Breast epithelium (tissue), 4 donors: ENCODE data around the gene RANBP17. TPM values are rescaled to one million over a fixed set of nuclear protein-coding genes. Genes with fewer than 3 reads are reported as not detected.

Experiments used
- DNase-seq, 2 donors: peaks; one replicate each; pipeline ENCODE4 v3.0.0-alpha.2; 2019; ENCODE audit warnings: low spot score in 2 of 2
- H3K27ac ChIP-seq, 2 donors: fragments of 200-600 bp; sonication (generic) in 1 of 2; one replicate each; pipeline ENCODE4 v1.5.1; 2016 to 2019; ENCODE audit warnings: mild to moderate bottlenecking in 1 of 2
- H3K27me3 ChIP-seq, 2 donors: fragments of 200-600 bp; sonication (generic) in 1 of 2; one replicate each; pipeline versions ENCODE4 v1.5.1 to v1.6.0; 2017 to 2019; ENCODE audit warnings: control low read depth in 1 of 2, mild to moderate bottlenecking in 1 of 2
- H3K36me3 ChIP-seq: fragments of 200-600 bp; one replicate; pipeline ENCODE4 v1.5.1; 2019
- H3K4me1 ChIP-seq, 2 donors: fragments of 200-600 bp; sonication (generic); one replicate each; pipeline ENCODE4 v1.5.1; 2016 to 2019; ENCODE audit warnings: control low read depth in 1 of 2
- H3K4me3 ChIP-seq, 3 donors: fragments of 200-600 bp; sonication (generic); 1 replicate in 2 of 3; 2 replicates in 1 of 3; pipeline ENCODE4 v1.5.1; 2016 to 2019; ENCODE audit warnings: mild to moderate bottlenecking in 3 of 3, moderate library complexity in 2 of 3
- H3K9me3 ChIP-seq, 2 donors: fragments of 200-600 bp; sonication (generic) in 1 of 2; one replicate each; pipeline ENCODE4 v1.5.1; 2016 to 2019; ENCODE audit warnings: control low read depth in 1 of 2
- CTCF ChIP-seq, 3 donors: fragments of 450-650 bp; IDR thresholded peaks; one replicate each; pipeline ENCODE4 v1.5.1; 2016 to 2017; ENCODE audit warnings: antibody characterized with exemption in 3 of 3, mild to moderate bottlenecking in 3 of 3, moderate library complexity in 3 of 3
- POLR2A ChIP-seq: fragments of 450-650 bp; IDR thresholded peaks from one replicate; pipeline ENCODE4 v1.6.1; 2016; ENCODE audit warnings: antibody characterized with exemption, mild to moderate bottlenecking, moderate library complexity
- POLR2AphosphoS5 ChIP-seq, 3 donors: sonication (generic); formaldehyde crosslinking; IDR thresholded peaks; one replicate each; pipeline ENCODE4 v1.6.1; 2017; ENCODE audit warnings: antibody characterized with exemption in 3 of 3
- intact Hi-C: fragments of 100-400 bp; cut with DNase I; formaldehyde crosslinking; loops from one replicate; pipeline ENCODE4 v1.15.1; 2023; ENCODE audit warnings: low total_unique reads
- total RNA-seq, 3 donors: library from RNA; depleted of rRNA; stranded (reverse); fragments of >200 nt; gene quantifications; one replicate each; pipeline ENCODE4 v1.1.0, GENCODE V29; 2016

The RANBP17 gene
- total RNA-seq, 3 donors from 2014 or later, result 6.9 to 28.4 (median 13.4) TPM

DNA sequence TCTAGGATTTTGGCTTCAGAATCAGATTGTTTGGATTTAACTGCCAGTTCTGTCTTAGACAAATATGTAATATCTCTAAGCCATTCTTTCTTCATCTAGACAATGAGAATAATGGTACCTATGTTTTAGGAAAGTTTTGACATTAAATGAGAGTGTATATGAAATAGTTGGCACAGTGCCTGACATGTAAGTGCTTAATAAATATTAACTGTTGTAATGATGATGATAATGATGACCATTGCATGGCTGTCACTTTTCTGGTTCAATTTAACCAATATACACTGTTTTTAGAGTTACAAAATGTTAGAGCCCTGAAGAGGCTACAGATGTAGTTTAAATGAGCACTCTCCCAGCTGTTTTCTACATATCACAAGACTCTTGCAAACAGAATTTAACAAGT, 131.7 kb downstream of the RANBP17 start:
- H3K4me3 ChIP-seq, result no peak overlapping the region
- TF ChIP-seq POLR2A (no peak), POLR2AphosphoS5 (IDR thresholded peaks at IDR 0.05) (no peak), CTCF (IDR thresholded peaks at IDR 0.05) (no peak)

GRCh38 chr5:171010086-171010485, 148.3 kb downstream of the RANBP17 start:
- Histone ChIP-seq H3K9me3 (no peaks in the 10 kb centered on the region), H3K36me3 (no peaks in the 10 kb centered on the region)
- TF ChIP-seq POLR2AphosphoS5 (IDR thresholded peaks at IDR 0.05), result no peak
- no peak for TF ChIP-seq CTCF (IDR thresholded peaks at IDR 0.05)
- TF ChIP-seq POLR2A, result no peak

More for the DNA sequence above, 131.7 kb downstream of the RANBP17 start:
- no peaks in the 10 kb centered on the region for H3K36me3 ChIP-seq
- H3K4me1 ChIP-seq, result no peaks in the 10 kb centered on the region
- intact Hi-C loops, result no loop called here
- H3K27ac ChIP-seq, result no peak overlapping the region
- DNase-seq, result no peak
- H3K27me3 ChIP-seq, result no peaks in the 10 kb centered on the region
- no peaks in the 10 kb centered on the region for H3K9me3 ChIP-seq

DNA sequence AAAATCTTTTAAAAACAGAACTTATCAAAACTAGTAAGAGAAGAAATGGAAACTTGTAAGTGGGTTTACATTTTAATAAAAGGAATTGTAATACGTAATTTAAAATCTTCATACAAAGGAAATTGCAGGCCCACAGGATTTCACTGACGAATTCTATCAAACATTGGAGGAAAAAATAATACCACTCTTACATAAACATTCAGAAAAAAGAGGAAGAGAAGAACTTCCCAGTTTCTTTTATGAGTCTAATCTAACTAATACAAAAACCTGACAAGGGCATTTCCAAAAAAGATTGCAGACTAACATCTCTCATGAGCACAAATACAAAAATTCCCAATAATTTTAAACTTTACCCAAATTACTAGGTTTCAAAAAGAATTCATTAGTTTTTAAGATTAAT, 149.0 kb downstream of the RANBP17 start:
- H3K27me3 ChIP-seq, result no peaks in the 10 kb centered on the region
- H3K27ac ChIP-seq, result no peak overlapping the region
- no peak for TF ChIP-seq CTCF (IDR thresholded peaks at IDR 0.05)
- TF ChIP-seq POLR2A, result no peak
- TF ChIP-seq POLR2AphosphoS5 (IDR thresholded peaks at IDR 0.05), result no peak
- H3K4me1 ChIP-seq, result no peaks in the 10 kb centered on the region
- intact Hi-C loops, result no loop called here
- H3K9me3 ChIP-seq, result no peaks in the 10 kb centered on the region
- no peak overlapping the region for H3K4me3 ChIP-seq
- DNase-seq, result no peak
- H3K36me3 ChIP-seq, result no peaks in the 10 kb centered on the region

More at GRCh38 chr5:171010086-171010485, 148.3 kb downstream of the RANBP17 start:
- intact Hi-C loops, result no loop called here
- Histone ChIP-seq H3K27me3 (no peaks in the 10 kb centered on the region), H3K27ac (no peak overlapping the region), H3K4me3 (no peak overlapping the region), H3K4me1 (no peaks in the 10 kb centered on the region)
- DNase-seq, result no peak

GRCh38 chr5:171023508-171023907, 161.7 kb downstream of the RANBP17 start:
- Histone ChIP-seq H3K4me3 (no peak overlapping the region), H3K36me3 (no peaks in the 10 kb centered on the region), H3K9me3 (peaks cover 8 to 47% of the 10 kb centered on the region in 2 donors), H3K27me3 (no peaks in the 10 kb centered on the region), H3K27ac (no peak overlapping the region), H3K4me1 (no peaks in the 10 kb centered on the region)
- intact Hi-C loops, result no loop called here
- no peak for DNase-seq
- no peak for TF ChIP-seq CTCF (IDR thresholded peaks at IDR 0.05)
- no peak for TF ChIP-seq POLR2AphosphoS5 (IDR thresholded peaks at IDR 0.05)
- TF ChIP-seq POLR2A, result no peak

DNA sequence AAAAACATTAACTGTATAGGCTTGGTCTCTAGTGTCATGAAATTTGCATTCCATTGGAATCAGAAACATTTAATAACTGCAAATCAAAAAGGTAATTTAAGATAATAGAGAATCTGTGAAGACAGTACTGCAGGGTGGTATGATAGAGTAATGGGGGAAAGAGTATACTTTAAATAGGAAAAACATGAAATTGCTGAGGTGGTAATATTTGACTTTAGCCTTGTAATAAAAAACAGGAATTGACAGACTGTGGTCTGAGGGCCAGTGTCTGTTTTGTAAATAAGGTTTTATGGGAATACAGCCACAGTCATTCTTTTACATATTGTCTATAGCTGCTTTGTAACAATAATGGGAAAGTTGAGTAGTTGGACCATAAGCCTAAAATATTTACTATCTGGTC, 162.3 kb downstream of the RANBP17 start:
- Histone ChIP-seq H3K27ac (no peak overlapping the region), H3K9me3 (peaks cover 8 to 45% of the 10 kb centered on the region in 2 donors)
- intact Hi-C loops, result no loop called here

More for the DNA sequence above, 162.3 kb downstream of the RANBP17 start:
- TF ChIP-seq POLR2A (no peak), POLR2AphosphoS5 (IDR thresholded peaks at IDR 0.05) (no peak), CTCF (IDR thresholded peaks at IDR 0.05) (no peak)
- Histone ChIP-seq H3K27me3 (no peaks in the 10 kb centered on the region), H3K4me3 (no peak overlapping the region), H3K4me1 (no peaks in the 10 kb centered on the region), H3K36me3 (no peaks in the 10 kb centered on the region)
- DNase-seq, result no peak
